ENCODE measurements around the gene FIBCD1. TPM values are rescaled to one million over a fixed set of nuclear protein-coding genes. Genes with fewer than 3 reads are reported as not detected.

The FIBCD1 gene
- total RNA-seq, 1 experiment from 2014 or later: 7.1 TPM

GRCh38 chr9:130887494-130888144 is 51.4 kb downstream of the FIBCD1 start:
- Histone ChIP-seq H3T11ph (ENCODE audit: low read length) (no peak overlapping the region), H3K14ac (ENCODE audit: insufficient read depth, low read length) (no peak overlapping the region), H3K27me3 (ENCODE audit: insufficient read depth, low read length) (no peaks in the 10 kb centered on the region), H3K9ac (ENCODE audit: extremely low read depth, insufficient read length, low read length) (no peak overlapping the region), H3K18ac (ENCODE audit: insufficient read length, low read depth, low read length) (no peak overlapping the region), H4K91ac (ENCODE audit: insufficient read length, low read depth, low read length) (no peak overlapping the region), H3K23me2 (ENCODE audit: insufficient read length, low read depth, low read length, poor library complexity, severe bottlenecking) (no peaks in the 10 kb centered on the region), H3K23ac (ENCODE audit: insufficient read length, low read depth, low read length) (no peak overlapping the region), H2BK120ac (ENCODE audit: low read depth, low read length, poor library complexity, severe bottlenecking) (no peak overlapping the region), H2BK20ac (ENCODE audit: low read depth, low read length, poor library complexity, severe bottlenecking) (no peak overlapping the region), H3K56ac (ENCODE audit: insufficient read length, low read depth, low read length) (no peak overlapping the region), H3K4me1 (ENCODE audit: insufficient read depth, low read length) (no peaks in the 10 kb centered on the region), H4K5ac (ENCODE audit: insufficient read length, low read depth, low read length) (no peak overlapping the region), H3K4me2 (ENCODE audit: insufficient read depth, insufficient read length, low read length) (no peak overlapping the region), H2BK12ac (ENCODE audit: insufficient read length, low read depth, low read length) (no peak overlapping the region), H2BK15ac (ENCODE audit: low read depth, low read length) (no peak overlapping the region), H3K4ac (ENCODE audit: low read depth, low read length) (no peak overlapping the region), H3K9me3 (ENCODE audit: control insufficient read depth, low read depth, low read length) (no peaks in the 10 kb centered on the region), H3K27ac (ENCODE audit: insufficient read length, low read depth, low read length) (no peak overlapping the region), H3K79me1 (ENCODE audit: insufficient read depth, low read depth, low read length, poor library complexity, severe bottlenecking) (no peaks in the 10 kb centered on the region), H3K79me2 (ENCODE audit: insufficient read depth, low read length) (no peaks in the 10 kb centered on the region), H2AK5ac (ENCODE audit: insufficient read length, low read length) (no peak overlapping the region), H2AFZ (ENCODE audit: low read length) (no peak overlapping the region), H4K8ac (replicated peaks; ENCODE audit: insufficient read length, low read depth, low read length) (no peak overlapping the region), H2BK5ac (ENCODE audit: insufficient read length, low read length) (no peak overlapping the region), H4K20me1 (ENCODE audit: control insufficient read depth, insufficient read depth, insufficient read length) (no peaks in the 10 kb centered on the region)
- no peaks in the 10 kb centered on the region; the same call in 1 of the 2 replicates for H3K27me3 Mint-ChIP-seq (ENCODE audit: low read depth)
- no peaks in the 10 kb centered on the region for H3K9me3 Mint-ChIP-seq
- H3K27ac Mint-ChIP-seq: peak overlapping the region in 1 of 3 experiments; percentile 14; a peak in 3 of 7 replicates
- no peak overlapping the region for H3K4me3 Mint-ChIP-seq
- no peak for DNase-seq
- WGBS (ENCODE audit: extremely low coverage, insufficient read length, low lambda C conversion rate): no CpG with 5 or more reads among the region's 25 CpGs
- H3K4me1 Mint-ChIP-seq: peaks cover 3 to 5% of the 10 kb centered on the region in 2 experiments; a peak in 3 of 4 replicates
- TF ChIP-seq CTCF (conservative IDR thresholded peaks at IDR 0.05): no peak
- peaks cover 22 to 69% (median 52%) of the 10 kb centered on the region in 3 experiments for H3K36me3 Mint-ChIP-seq (ENCODE audit: insufficient read depth in 1 of 3, low read depth in 3 of 3)

Data from H9 (cell line).